GM19468 (cell line): ENCODE data around the gene CCNYL1.
A peak's percentile ranks its signal among the peaks of the same experiment; 100 is the strongest.
"Not testable (repeated sequence)": the region's sequence is repeated elsewhere in the genome, so short reads cannot be mapped to it uniquely, and the experiment has no call there.

Experiments used
- ATAC-seq: cut with Tn5 transposase; IDR thresholded peaks from one replicate; pipeline ENCODE4 v1.9.1; 2021; ENCODE audit warnings: mild to moderate bottlenecking, moderate library complexity, moderate number of reproducible peaks; ENCODE audit not compliant: unreplicated experiment; ENCODE audit errors: extremely low read depth

The CCNYL1 gene

GRCh38 chr2:207733597-207734240 is 22.3 kb downstream of the CCNYL1 start:
- ATAC-seq, result no peak

- ATAC-seq, result no peak
These were observed 22.8 kb downstream of the CCNYL1 start for GRCh38 chr2:207734264-207734635.

- no peak for ATAC-seq
These were observed 23.4 kb downstream of the CCNYL1 start for GRCh38 chr2:207734636-207735512.

GRCh38 chr2:207735513-207735859 is 24.0 kb downstream of the CCNYL1 start:
- not testable (repeated sequence) for ATAC-seq

GRCh38 chr2:207743514-207743913 is 32.1 kb downstream of the CCNYL1 start:
- no peak for ATAC-seq

GRCh38 chr2:207744050-207744449 is 32.6 kb downstream of the CCNYL1 start:
- ATAC-seq, result no peak

- ATAC-seq, result no peak
These were observed 33.0 kb downstream of the CCNYL1 start for GRCh38 chr2:207744451-207744850.

GRCh38 chr2:207746131-207746530 is 34.7 kb downstream of the CCNYL1 start:
- peak; percentile 55 for ATAC-seq

- ATAC-seq, result no peak
These were observed 36.5 kb downstream of the CCNYL1 start for GRCh38 chr2:207747653-207748560.

- ATAC-seq, result no peak
These were observed 37.6 kb downstream of the CCNYL1 start for GRCh38 chr2:207748993-207749392.

- ATAC-seq, result no peak
These were observed 38.4 kb downstream of the CCNYL1 start for GRCh38 chr2:207749873-207750272.

GRCh38 chr2:207750345-207750744 is 38.9 kb downstream of the CCNYL1 start:
- no peak for ATAC-seq

GRCh38 chr2:207750876-207751275 is 39.4 kb downstream of the CCNYL1 start:
- ATAC-seq, result no peak

- ATAC-seq, result not testable (repeated sequence)
These were observed 42.2 kb downstream of the CCNYL1 start for GRCh38 chr2:207753688-207754087.

GRCh38 chr2:207754498-207755383 is 43.3 kb downstream of the CCNYL1 start:
- no peak for ATAC-seq

GRCh38 chr2:207758025-207758424 is 46.6 kb downstream of the CCNYL1 start:
- ATAC-seq, result no peak

- no peak for ATAC-seq
These were observed 48.5 kb downstream of the CCNYL1 start for GRCh38 chr2:207759890-207760289.

GRCh38 chr2:207760453-207760852 is 49.0 kb downstream of the CCNYL1 start:
- no peak for ATAC-seq

- not testable (repeated sequence) for ATAC-seq
These were observed 50.0 kb downstream of the CCNYL1 start for GRCh38 chr2:207761426-207761825.

GRCh38 chr2:207762146-207762545 is 50.7 kb downstream of the CCNYL1 start:
- ATAC-seq, result no peak
